SIG-M5 (cell line): ENCODE measurements around the gene ATP2B2.

Source experiments
- DNase-seq: peaks from one replicate; lab custom pipeline; 2025; lab: John Stamatoyannopoulos, UW

The ATP2B2 gene

GRCh38 chr3:10447527-10448260 lies 57.7 kb downstream of the ATP2B2 start:
- DNase-seq: no peak

DNA sequence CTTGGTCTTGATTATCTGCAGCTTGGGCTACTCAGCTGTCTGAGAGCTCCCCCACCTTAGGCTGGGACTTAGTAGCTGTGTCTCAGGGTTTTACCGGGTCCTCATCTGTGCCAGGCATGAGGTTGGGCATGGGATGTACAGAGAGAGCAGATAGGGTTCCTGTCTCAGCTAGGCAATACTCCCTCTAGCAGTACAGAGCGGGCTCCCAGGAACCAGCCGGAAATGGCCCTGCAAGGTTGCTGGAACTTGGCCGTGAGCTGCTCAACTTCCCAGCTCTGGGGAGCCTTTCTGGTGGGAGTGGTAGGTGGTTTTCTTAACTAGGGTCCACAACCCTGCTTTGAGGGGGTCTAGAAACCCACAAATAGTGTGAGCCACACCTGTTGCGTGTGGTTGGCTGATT lies 58.3 kb downstream of the ATP2B2 start:
- no peak for DNase-seq

DNA sequence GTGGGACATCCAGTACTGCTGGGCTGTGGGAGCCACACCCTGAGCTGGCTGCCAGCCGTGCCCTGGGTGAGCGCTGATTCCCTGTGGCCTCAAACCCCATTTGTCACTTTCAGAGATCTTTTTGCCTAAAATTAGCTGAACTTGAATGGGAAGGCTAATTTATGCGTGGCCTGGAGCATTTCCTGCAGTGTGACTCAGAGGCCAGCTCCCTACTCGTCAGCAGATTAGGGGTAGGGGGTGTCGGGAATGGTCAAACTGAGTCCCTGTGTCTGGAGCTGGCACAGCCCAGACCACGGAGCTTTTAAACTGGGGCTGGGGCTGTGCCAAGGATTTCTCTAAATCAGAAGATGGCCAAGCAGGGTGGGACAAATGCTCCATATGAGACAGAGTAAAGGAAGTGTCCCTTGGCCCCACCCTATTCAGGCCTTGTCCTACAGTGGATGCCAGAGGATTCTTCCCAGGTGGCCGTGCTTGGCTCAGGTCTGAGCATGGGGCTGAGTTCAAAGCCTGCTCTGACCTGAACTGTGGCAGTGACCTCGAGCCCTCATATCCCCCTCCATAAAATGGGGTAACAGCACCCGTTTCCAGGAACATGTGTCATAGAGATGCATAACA lies 59.7 kb downstream of the ATP2B2 start:
- DNase-seq: no peak

DNA sequence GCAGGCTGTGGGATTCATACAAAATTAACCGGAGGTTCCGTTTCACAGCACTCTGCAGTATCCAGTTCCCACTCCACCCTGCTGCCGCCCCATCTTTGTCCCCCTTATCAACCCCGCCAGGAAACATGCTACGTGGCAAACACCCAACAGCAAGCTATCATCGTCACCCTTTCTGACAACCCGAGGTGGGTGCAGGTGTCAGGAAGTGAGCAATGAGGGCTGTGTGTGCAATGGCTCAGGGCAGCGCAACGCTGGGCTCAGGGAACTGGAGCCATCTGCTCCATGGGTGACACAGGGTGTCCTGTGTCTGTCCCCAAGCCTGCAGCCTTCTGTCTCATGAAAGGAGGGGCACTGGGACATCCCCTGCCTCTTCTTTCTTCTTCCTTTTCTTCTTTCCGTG lies 60.9 kb downstream of the ATP2B2 start:
- no peak for DNase-seq

DNA sequence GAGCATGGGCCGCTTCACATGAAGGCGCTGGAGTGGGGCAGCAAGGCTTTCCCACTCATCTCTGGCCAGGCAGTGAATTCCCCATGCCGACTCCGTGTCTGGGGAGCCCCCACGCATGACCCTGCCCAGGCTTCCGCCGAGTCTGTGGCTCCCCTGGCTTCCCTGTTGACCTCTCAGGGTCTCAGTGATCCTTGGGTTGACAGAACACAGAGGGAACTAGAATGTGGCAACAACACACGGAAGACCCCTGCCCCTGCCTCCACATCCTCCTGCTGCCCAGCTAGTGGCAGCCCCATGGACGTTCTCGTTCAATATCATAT lies 61.3 kb downstream of the ATP2B2 start:
- no peak for DNase-seq

DNA sequence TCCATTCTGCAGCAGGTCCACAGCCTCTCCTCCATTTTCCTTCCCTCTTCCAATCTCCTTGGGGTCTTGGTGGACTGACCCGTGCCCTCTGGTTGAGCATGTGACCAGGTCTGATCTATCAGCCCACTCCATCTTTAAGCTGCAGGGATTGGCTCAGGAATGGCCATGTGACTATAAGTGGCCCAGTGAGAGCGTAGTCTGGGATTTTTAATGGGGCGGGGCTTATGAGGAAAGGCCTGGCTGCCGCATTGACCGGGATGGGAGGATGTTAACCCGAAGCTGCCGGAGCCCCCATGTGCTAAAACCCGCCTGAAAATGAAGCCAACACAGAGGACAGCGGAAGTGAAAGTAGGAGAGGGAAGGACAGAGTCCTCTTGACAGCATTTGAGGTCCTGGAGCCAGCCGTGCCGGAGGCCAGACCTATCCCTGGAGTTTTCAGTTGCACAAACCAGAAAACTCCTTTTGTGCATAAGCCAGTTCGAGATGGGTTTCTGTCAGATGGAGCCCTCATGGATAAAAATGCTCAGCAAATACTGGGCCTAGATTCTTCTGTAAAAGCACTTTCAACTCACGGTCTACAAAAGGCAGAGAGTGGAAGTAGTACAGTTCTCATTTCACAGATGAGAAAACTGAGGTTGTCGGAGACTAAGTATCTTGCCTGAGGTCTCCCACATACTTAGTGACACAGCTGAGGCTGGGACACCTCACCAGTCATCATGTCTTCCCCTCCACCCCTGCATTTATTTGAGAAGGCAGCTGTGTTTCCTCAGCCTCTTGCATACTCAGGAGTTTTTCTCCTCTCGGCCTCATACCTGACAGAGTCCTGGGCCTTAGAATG lies 61.9 kb downstream of the ATP2B2 start:
- no peak for DNase-seq

DNA sequence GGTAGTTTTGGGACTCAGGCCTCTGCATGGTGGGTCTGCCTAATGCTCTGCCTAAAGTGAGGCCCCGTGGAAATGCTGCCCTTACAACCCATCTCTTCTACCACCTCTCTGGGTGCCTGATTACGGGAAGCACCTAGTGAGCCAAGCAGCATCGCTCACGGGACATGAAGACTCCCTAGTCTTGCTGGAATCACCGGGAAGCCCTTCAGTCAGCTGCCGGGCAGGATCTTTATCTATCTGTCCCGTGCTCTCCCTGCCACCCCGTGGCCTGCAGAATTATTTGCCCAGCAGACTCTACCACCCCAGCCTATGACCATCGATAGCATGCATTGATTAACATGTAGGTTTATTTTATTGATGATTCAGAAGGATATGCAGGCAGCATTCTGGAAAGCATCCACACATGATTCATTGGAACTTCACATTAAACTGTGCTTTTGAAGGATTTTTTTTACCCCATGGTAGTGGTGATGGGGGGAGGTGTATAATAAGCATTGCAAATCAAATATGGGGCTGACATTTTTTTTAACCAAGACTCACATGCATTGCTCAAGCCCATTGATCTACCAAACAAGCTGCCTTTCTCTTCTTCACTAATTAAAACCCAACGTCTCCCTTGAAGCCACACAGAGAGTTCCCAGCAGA lies 63.1 kb downstream of the ATP2B2 start:
- no peak for DNase-seq

- no peak for DNase-seq
Observed at GRCh38 chr3:10440684-10441083, 64.7 kb downstream of the ATP2B2 start.

- DNase-seq: no peak
Observed at GRCh38 chr3:10438902-10439610, 66.3 kb downstream of the ATP2B2 start.

DNA sequence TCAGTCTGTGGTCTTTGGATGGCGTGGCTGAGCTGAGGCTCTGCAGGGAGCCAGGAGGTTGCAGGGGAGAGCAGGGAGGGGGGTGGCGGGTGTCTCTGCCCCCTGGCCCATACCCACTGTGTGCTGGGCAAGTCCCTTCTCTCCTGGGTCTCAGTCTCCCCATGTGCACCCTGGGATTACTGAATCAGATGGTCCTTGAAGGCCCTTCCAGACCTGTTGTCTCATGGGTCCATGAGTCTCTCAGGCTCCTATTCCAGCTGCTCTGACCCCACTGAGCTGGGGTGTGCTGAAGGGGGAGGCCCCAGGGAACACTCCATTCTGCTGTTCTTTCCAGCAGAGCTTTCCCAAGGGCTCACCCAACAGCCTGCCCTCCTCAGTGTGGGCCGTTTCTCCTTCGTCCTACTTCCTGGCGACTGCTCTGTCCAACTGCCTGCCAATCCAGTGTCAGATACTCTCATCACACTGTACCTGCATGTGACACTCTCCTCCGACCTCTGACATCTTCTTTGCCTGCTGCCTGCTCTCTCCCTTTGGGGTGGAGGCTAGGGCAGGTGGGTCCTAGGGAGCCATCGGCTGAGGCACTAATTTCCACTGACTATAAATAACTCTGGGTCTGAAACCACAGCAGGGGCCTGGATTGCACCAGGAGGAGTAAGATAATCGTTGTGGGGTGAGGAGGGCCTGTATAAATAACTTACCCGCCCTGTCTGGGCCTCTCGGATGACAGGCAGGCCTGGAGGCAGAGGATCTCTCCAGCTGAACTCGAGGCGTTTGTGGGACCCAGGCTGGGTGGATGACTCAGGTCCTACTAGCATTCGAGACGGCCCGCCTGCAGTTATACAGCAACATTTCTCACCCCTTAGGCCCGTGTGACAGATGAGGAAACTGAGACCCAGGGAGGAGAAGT lies 67.1 kb downstream of the ATP2B2 start:
- DNase-seq: peak; percentile 59

GRCh38 chr3:10437272-10437994 lies 68.0 kb downstream of the ATP2B2 start:
- no peak for DNase-seq

- no peak for DNase-seq
Observed at GRCh38 chr3:10435850-10436249, 69.5 kb downstream of the ATP2B2 start.

- DNase-seq: no peak
Observed at GRCh38 chr3:10434938-10435336, 70.4 kb downstream of the ATP2B2 start.

DNA sequence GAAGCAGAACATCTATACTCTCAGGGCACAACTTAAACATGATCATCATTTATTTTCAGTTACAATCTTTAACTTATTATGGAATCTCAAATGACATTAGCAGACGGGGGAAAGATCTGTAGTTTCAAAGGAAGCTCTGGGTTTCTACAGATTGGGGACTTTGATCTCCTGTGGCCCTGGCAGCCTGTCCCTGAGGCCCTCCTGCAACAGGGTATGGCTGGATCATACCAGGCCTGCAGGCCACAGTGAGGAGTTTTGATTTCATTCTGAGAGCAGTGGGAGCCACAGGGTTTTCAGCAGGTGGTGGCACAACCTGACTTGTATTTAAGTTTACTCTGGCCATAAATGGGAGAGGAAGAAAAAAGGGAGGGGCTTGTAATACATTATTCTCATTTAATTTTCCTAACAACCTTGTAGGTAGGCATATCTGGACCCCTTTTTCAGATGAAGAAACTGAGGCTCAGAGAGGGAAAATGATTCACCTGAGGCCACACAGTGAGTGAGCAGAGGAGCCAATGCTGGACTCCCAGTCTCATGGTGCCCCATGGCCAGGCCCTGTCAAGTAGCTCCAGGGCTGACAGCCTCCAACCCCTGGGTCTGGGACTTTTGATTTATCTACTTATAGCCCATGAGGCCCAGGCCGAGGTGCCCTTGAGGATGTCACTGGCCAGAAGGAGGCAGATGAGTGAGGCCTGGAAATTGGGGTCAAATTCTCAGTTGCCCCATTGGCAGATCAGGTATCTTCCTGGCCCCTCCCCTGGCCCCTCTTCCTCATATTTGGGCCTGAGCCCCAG lies 71.0 kb downstream of the ATP2B2 start:
- DNase-seq: no peak

GRCh38 chr3:10432931-10433330 lies 72.5 kb downstream of the ATP2B2 start:
- DNase-seq: no peak

DNA sequence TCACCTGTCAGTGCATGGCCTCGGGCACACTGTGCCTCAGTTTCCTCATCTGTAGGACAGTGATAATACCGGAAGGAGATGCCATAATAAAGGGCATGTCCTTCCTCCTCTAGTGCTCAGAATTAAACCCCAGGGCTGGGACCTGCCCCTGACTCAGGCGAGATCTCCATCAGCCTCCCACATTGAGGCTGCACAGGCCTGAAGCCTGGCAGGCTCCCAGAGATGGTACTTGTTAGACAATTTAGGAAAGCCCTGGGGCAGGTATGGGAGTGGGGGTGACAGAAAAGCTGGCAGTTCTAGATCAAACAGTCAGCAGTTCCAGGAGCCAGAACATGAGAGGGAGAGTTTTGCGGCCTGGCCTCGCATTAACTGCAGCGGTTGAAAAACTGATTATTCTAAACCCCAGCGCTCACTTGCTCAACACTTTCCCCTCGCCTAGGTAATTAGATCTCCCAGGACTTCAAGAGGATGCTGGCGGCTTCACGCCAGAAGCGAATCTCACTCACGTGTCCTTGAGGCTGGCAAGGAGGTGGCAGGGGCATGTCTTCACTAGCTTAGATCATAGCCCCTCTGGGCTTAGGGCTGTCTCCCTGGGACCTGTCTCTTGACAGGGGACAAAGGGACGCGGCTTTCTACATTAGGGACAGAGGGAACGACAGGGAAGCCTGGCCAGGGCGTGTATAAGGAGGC lies 73.1 kb downstream of the ATP2B2 start:
- no peak for DNase-seq

DNA sequence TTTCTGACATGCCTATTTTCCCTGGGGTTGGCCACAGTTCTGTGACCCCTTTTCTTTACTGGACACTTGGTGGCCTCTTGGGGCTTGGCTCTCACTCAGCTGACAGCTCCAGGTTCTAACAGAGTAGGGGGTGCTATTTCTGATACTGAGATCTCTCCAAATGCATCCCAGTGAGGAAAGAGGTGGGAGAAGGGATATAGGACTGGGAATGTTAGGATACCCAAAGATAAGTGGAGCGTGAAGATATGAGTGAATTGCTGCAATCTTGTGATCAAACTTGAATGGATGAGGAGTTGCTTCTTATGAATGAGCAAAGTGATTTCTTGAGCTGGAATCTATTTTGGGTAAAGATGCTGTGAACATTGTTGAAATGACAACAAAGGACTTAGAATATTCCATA lies 74.6 kb downstream of the ATP2B2 start:
- DNase-seq: no peak

GRCh38 chr3:10428406-10429091 lies 76.8 kb downstream of the ATP2B2 start:
- no peak for DNase-seq
